GM06990 (cell line): ENCODE results near the gene DAPK2.

Source experiments
- DNase-seq: peaks from one replicate; pipeline ENCODE4 v3.0.0-alpha.2; 2011; ENCODE audit not compliant: insufficient read length; ENCODE audit errors: extremely low read depth
- H3K27me3 ChIP-seq: replicated peaks from 2 replicates; pipeline ENCODE4 v1.6.0; 2011; ENCODE audit warnings: low read length; ENCODE audit not compliant: control insufficient read depth, insufficient read depth
- H3K36me3 ChIP-seq: 2 replicates; pipeline ENCODE4 v1.5.1; 2011; ENCODE audit warnings: low read length; ENCODE audit not compliant: control insufficient read depth, insufficient read depth
- H3K4me3 ChIP-seq: replicated peaks from 2 replicates; pipeline ENCODE4 v1.5.1; 2011; ENCODE audit warnings: low read depth, mild to moderate bottlenecking, control low read depth, low read length
- TF ChIP-seq, protein P1 (sequence below): IDR thresholded peaks from 2 replicates; pipeline ENCODE4 v1.5.1; 2011; ENCODE audit warnings: low read length, control low read depth, mild to moderate bottlenecking, inconsistent platforms; ENCODE audit not compliant: insufficient read depth, poor library complexity, severe bottlenecking

The DAPK2 gene

DNA sequence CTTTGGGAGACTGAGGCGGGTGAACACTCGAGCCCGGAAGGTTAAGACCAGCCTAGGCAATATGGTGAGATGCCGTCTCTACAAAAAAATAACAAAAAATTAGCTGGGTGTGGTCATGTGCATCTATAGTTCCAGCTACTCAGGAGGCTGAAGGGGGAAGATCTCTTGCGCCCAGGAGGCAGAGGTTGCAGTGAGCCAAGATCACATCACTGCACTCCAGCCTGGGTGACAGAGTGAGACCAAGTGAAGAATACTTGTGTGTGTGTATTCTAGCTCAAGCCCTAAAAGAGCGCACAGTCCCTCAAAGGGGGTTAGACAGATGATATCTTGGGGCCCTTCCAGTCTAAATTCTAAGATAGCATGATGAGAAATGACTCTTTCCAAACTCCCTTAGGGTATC is 23.7 kb downstream of the DAPK2 start:
- TF ChIP-seq, protein P1, sequence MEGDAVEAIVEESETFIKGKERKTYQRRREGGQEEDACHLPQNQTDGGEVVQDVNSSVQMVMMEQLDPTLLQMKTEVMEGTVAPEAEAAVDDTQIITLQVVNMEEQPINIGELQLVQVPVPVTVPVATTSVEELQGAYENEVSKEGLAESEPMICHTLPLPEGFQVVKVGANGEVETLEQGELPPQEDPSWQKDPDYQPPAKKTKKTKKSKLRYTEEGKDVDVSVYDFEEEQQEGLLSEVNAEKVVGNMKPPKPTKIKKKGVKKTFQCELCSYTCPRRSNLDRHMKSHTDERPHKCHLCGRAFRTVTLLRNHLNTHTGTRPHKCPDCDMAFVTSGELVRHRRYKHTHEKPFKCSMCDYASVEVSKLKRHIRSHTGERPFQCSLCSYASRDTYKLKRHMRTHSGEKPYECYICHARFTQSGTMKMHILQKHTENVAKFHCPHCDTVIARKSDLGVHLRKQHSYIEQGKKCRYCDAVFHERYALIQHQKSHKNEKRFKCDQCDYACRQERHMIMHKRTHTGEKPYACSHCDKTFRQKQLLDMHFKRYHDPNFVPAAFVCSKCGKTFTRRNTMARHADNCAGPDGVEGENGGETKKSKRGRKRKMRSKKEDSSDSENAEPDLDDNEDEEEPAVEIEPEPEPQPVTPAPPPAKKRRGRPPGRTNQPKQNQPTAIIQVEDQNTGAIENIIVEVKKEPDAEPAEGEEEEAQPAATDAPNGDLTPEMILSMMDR: no peak
- no peak for DNase-seq
- Histone ChIP-seq H3K4me3 (no peak overlapping the region), H3K27me3 (no peaks in the 10 kb centered on the region), H3K36me3 (no peaks in the 10 kb centered on the region)

DNA sequence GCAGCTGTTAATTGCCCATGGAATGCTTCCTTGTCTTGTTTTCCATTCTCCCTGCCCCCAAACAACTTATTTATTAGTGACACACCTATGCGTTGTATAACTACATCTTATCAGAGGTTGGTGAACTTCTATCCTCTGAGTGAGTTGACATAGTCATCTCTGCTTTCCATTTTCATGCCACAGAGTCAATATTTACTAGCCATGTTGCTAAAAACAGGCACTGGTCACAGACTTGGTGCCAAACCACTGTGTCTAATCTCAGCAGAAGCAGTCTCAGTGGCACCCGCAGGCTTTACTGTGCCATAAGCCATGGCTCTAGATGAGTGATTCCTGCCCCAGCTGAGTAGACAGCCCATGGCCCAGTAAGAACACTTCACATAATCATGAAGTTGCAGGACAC is 26.5 kb downstream of the DAPK2 start:
- no peak overlapping the region for H3K4me3 ChIP-seq
- DNase-seq: no peak
- TF ChIP-seq, protein P1: no peak
- H3K27me3 ChIP-seq: no peaks in the 10 kb centered on the region
- H3K36me3 ChIP-seq: no peaks in the 10 kb centered on the region

DNA sequence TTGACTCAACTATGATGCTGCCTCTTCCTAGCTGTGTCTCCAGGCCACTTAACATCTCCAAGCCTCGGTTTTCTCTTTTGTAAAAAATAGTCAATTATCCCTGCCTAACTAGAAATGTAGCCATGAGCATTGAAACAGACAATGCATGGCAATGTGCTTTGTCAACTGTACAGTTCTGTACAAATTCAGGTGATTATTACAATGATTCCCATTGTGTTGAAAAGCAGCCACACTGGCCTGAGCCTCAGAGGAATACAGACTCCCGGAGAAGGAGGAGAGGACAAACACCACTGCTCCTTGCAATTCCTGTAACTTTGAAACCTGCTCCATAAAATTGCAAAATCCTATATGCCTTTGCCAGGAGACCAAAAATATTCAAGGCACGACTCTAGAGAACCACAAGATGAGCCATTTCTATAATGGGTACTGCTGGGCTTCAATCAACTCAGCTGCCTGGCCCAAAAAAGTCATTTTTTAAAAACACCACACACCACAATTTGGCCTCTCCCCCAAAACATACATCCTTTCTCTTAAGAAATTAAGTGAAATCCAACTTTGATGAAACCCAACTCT is 28.6 kb downstream of the DAPK2 start:
- no peaks in the 10 kb centered on the region for H3K36me3 ChIP-seq
- H3K4me3 ChIP-seq: no peak overlapping the region
- no peak for DNase-seq
- no peaks in the 10 kb centered on the region for H3K27me3 ChIP-seq
- TF ChIP-seq, protein P1: no peak

DNA sequence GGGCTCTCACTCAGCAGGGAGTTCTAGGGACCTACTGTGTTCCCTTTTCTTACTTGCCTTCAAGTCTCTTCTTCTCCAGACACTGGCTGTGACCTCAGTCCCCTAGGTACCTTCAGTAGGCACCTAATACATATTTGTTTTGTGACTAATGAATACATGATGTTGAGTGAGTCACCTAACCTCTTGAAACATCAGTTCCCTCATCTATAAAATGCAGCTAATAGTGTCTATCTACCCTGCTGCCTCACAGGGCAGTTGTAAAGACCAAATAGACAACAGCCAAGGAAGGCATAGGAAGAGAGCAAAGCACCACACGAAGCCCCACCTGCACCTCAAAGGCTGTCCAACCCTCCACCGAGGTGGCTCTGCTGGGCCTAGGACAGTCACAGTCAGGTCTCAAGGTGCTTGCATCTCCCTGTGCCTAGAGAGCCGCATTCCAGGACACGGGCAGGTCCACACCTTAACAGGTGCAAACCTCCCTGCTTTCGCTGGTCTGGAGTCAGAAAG is 29.1 kb downstream of the DAPK2 start:
- Histone ChIP-seq H3K4me3 (no peak overlapping the region), H3K27me3 (no peaks in the 10 kb centered on the region), H3K36me3 (no peaks in the 10 kb centered on the region)
- no peak for DNase-seq
- TF ChIP-seq, protein P1: no peak

DNA sequence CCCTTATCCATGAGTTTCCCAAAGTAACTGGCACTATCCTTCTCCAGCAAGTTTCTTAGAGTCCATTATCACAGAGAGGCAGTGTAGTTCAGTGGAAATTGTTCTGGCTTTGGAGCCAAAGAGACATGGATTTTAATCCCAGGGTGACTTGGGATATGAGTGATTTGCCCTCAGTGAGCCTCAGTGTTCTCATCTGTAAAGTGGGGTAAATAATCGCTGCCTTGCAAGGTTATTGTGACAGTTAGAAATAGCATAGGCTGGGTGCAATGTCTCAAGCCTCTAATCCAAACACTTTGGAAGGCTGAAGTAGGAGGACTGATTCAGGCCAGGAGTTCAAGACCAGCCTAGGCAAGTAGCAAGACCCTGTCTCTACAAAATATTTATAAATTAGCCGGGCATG is 30.0 kb downstream of the DAPK2 start:
- DNase-seq: no peak
- TF ChIP-seq, protein P1: no peak
- no peaks in the 10 kb centered on the region for H3K36me3 ChIP-seq
- no peaks in the 10 kb centered on the region for H3K27me3 ChIP-seq
- no peak overlapping the region for H3K4me3 ChIP-seq

DNA sequence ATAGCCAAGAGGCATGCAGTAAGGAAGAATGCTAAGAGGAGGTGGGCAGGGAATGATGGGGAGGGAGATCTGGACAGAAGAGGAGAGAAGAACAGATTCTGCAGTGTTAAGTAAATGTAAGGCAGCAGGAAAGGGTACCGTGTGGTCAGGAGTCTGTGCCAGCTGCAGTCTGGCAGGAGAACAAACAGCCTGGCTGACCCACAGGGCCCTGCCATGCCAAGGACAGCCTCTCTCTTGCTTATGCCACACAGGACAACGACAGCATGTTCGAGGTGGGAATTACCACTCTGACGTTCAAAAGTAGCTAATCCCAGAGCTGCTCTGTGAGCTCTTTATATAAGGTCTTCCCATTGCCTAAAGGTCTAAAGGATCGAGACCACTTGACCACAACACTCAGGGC is 31.3 kb downstream of the DAPK2 start:
- Histone ChIP-seq H3K27me3 (no peaks in the 10 kb centered on the region), H3K36me3 (no peaks in the 10 kb centered on the region), H3K4me3 (no peak overlapping the region)
- DNase-seq: no peak
- TF ChIP-seq, protein P1: no peak
